Liver (tissue), 3 donors: Measurements from ENCODE around the gene MYL10.

ENCODE experiments used
- CTCF ChIP-seq: fragments of 150-350 bp; IDR thresholded peaks from 2 replicates; pipeline ENCODE4 v1.5.1; 2017; ENCODE audit warnings: improper control_type of control experiment, low read depth, low read length; ENCODE audit not compliant: missing input control
- EGR1 ChIP-seq, 2 donors: IDR thresholded peaks; 2 replicates each; pipeline ENCODE4 v1.6.1; 2016 to 2018; ENCODE audit warnings: antibody characterized with exemption in 2 of 2, low read depth in 2 of 2
- FOXA1 ChIP-seq: IDR thresholded peaks from 2 replicates; pipeline ENCODE4 v1.6.1; 2016; ENCODE audit warnings: antibody characterized with exemption
- GABPA ChIP-seq, 2 donors: IDR thresholded peaks in 1 of 2; conservative IDR thresholded peaks in 1 of 2; 2 replicates each; pipeline ENCODE4 v1.6.1; 2016; ENCODE audit warnings: antibody characterized with exemption in 2 of 2, mild to moderate bottlenecking in 1 of 2, moderate library complexity in 1 of 2
- NR2F2 ChIP-seq: IDR thresholded peaks from 2 replicates; pipeline ENCODE4 v1.6.1; 2016; ENCODE audit warnings: antibody characterized with exemption
- RAD21 ChIP-seq, 2 donors: IDR thresholded peaks; 2 replicates each; pipeline ENCODE4 v1.6.1; 2016; ENCODE audit warnings: antibody characterized with exemption in 2 of 2, mild to moderate bottlenecking in 2 of 2
- REST ChIP-seq: IDR thresholded peaks from 2 replicates; pipeline ENCODE4 v1.6.1; 2016; ENCODE audit warnings: antibody characterized with exemption, mild to moderate bottlenecking
- TAF1 ChIP-seq: conservative IDR thresholded peaks from 2 replicates; pipeline ENCODE4 v1.6.1; 2016; ENCODE audit warnings: antibody characterized with exemption, mild to moderate bottlenecking
- YY1 ChIP-seq: IDR thresholded peaks from 2 replicates; pipeline ENCODE4 v1.6.1; 2016; ENCODE audit warnings: antibody characterized with exemption, mild to moderate bottlenecking
- TF ChIP-seq, protein P1 (sequence below): IDR thresholded peaks from 2 replicates; pipeline ENCODE4 v1.6.1; 2016; ENCODE audit warnings: antibody characterized with exemption
- TF ChIP-seq, protein P2 (sequence below): IDR thresholded peaks from 2 replicates; pipeline ENCODE4 v1.6.1; 2016; ENCODE audit warnings: antibody characterized with exemption
- TF ChIP-seq, protein P3 (sequence below): IDR thresholded peaks from 2 replicates; pipeline ENCODE4 v1.6.1; 2016; ENCODE audit warnings: antibody characterized with exemption
- donor health status: healthy.
- donor health status: healthy.

- no peak for TF ChIP-seq REST
- TF ChIP-seq CTCF, result no peak
- TF ChIP-seq, protein P1, sequence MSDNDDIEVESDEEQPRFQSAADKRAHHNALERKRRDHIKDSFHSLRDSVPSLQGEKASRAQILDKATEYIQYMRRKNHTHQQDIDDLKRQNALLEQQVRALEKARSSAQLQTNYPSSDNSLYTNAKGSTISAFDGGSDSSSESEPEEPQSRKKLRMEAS, result no peak
- no peak for TF ChIP-seq FOXA1
- TF ChIP-seq, protein P2, sequence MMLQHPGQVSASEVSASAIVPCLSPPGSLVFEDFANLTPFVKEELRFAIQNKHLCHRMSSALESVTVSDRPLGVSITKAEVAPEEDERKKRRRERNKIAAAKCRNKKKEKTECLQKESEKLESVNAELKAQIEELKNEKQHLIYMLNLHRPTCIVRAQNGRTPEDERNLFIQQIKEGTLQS, result no peak
- TF ChIP-seq TAF1, result no peak
- no peak for TF ChIP-seq GABPA (IDR thresholded peaks at IDR 0.05 in 1 of 2, conservative IDR thresholded peaks at IDR 0.05 in 1 of 2)
- TF ChIP-seq, protein P3, sequence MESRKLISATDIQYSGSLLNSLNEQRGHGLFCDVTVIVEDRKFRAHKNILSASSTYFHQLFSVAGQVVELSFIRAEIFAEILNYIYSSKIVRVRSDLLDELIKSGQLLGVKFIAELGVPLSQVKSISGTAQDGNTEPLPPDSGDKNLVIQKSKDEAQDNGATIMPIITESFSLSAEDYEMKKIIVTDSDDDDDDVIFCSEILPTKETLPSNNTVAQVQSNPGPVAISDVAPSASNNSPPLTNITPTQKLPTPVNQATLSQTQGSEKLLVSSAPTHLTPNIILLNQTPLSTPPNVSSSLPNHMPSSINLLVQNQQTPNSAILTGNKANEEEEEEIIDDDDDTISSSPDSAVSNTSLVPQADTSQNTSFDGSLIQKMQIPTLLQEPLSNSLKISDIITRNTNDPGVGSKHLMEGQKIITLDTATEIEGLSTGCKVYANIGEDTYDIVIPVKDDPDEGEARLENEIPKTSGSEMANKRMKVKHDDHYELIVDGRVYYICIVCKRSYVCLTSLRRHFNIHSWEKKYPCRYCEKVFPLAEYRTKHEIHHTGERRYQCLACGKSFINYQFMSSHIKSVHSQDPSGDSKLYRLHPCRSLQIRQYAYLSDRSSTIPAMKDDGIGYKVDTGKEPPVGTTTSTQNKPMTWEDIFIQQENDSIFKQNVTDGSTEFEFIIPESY, result no peak
- no peak for TF ChIP-seq EGR1 (IDR thresholded peaks at IDR 0.05; ENCODE audit: low read depth in 2 of 2)
- TF ChIP-seq RAD21 (IDR thresholded peaks at IDR 0.05), result no peak
- TF ChIP-seq NR2F2, result no peak
- no peak for TF ChIP-seq YY1
These were observed 37.2 kb upstream of the MYL10 start for GRCh38 chr7:101666293-101666692.
